Thoracic aorta (tissue), 2 donors: Measurements from ENCODE around the gene NRTN. TPM values are rescaled to one million over a fixed set of nuclear protein-coding genes. Genes with fewer than 3 reads are reported as not detected.

Experiments
- ATAC-seq: fragments of 150-250 bp; one replicate; pipeline ENCODE4 v1.8.0; 2017; ENCODE audit warnings: low read depth; ENCODE audit not compliant: insufficient number of reproducible peaks, low FRiP score
- DNase-seq: peaks from one replicate; pipeline ENCODE4 v3.0.0-alpha.2; 2020; ENCODE audit warnings: low spot score
- H3K27ac ChIP-seq, 2 donors: fragments of 200-600 bp; sonication (generic); 1 replicate in 1 of 2; 2 replicates in 1 of 2; pipeline ENCODE4 v1.5.1; 2016; ENCODE audit warnings: mild to moderate bottlenecking in 2 of 2, moderate library complexity in 2 of 2
- H3K27me3 ChIP-seq: fragments of 200-600 bp; sonication (generic); replicated peaks from 2 replicates; pipeline ENCODE4 v1.6.0; 2016; ENCODE audit warnings: mild to moderate bottlenecking; ENCODE audit not compliant: insufficient read depth
- H3K36me3 ChIP-seq: fragments of 200-600 bp; sonication (generic); one replicate; pipeline ENCODE4 v1.5.1; 2016
- H3K4me1 ChIP-seq, 2 donors: fragments of 200-600 bp; sonication (generic); 1 replicate in 1 of 2; 2 replicates in 1 of 2; pipeline versions ENCODE4 v1.5.1 to v1.6.0; 2016; ENCODE audit warnings: low read depth in 2 of 2, mild to moderate bottlenecking in 1 of 2; ENCODE audit not compliant: control insufficient read depth in 1 of 2
- H3K4me3 ChIP-seq: fragments of 200-600 bp; sonication (generic); 2 replicates; pipeline ENCODE4 v1.5.1; 2016; ENCODE audit warnings: mild to moderate bottlenecking
- H3K9me3 ChIP-seq: fragments of 200-600 bp; sonication (generic); 2 replicates; pipeline ENCODE4 v1.5.1; 2016
- CTCF ChIP-seq: fragments of 200-600 bp; sonication (generic); IDR thresholded peaks from one replicate; pipeline ENCODE4 v1.5.1; 2019; ENCODE audit warnings: antibody characterized with exemption
- total RNA-seq, 2 donors: library from RNA; depleted of rRNA; stranded (reverse); fragments of >200 nt; gene quantifications; one replicate each; pipeline versions ENCODE4 v1.1.0 to v1.2.3, GENCODE V29; 2016

Gene NRTN
- total RNA-seq, 2 donors from 2014 or later: not detected

GRCh38 chr19:5799247-5800241 is 5.3 kb upstream of the NRTN start:
- H3K36me3 ChIP-seq: no peaks in the 10 kb centered on the region
- H3K4me1 ChIP-seq: peaks cover 4 to 7% of the 10 kb centered on the region in 2 donors
- ATAC-seq (no peak), DNase-seq (no peak)
- H3K27ac ChIP-seq: no peak overlapping the region
- no peak overlapping the region for H3K4me3 ChIP-seq
- no peaks in the 10 kb centered on the region for H3K9me3 ChIP-seq
- TF ChIP-seq CTCF: no peak
- peaks cover 11% of the 10 kb centered on the region for H3K27me3 ChIP-seq

- no peak for TF ChIP-seq CTCF
- H3K36me3 ChIP-seq: no peaks in the 10 kb centered on the region
- no peaks in the 10 kb centered on the region for H3K9me3 ChIP-seq
- H3K27ac ChIP-seq: no peak overlapping the region
- H3K4me3 ChIP-seq: no peak overlapping the region
- no peak for DNase-seq
- no peak for ATAC-seq
- H3K27me3 ChIP-seq: peaks cover 13% of the 10 kb centered on the region
- peaks cover 4 to 7% of the 10 kb centered on the region in 2 donors for H3K4me1 ChIP-seq
Measured at GRCh38 chr19:5800361-5801270, 4.3 kb upstream of the NRTN start.

- TF ChIP-seq CTCF: no peak
- no peaks in the 10 kb centered on the region for H3K9me3 ChIP-seq
- ATAC-seq (no peak), DNase-seq (no peak)
- peaks cover 16% of the 10 kb centered on the region for H3K27me3 ChIP-seq
- peaks cover 4 to 7% of the 10 kb centered on the region in 2 donors for H3K4me1 ChIP-seq
- no peaks in the 10 kb centered on the region for H3K36me3 ChIP-seq
- no peak overlapping the region for H3K27ac ChIP-seq
- H3K4me3 ChIP-seq: no peak overlapping the region
Measured at GRCh38 chr19:5801796-5802619, 2.9 kb upstream of the NRTN start.

- TF ChIP-seq CTCF: no peak
- DNase-seq: no peak
- no peak for ATAC-seq
- no peaks in the 10 kb centered on the region for H3K36me3 ChIP-seq
- peaks cover 4 to 7% of the 10 kb centered on the region in 2 donors for H3K4me1 ChIP-seq
- peak overlapping the region; percentile 61 for H3K4me3 ChIP-seq
- H3K9me3 ChIP-seq: no peaks in the 10 kb centered on the region
- peaks cover 16% of the 10 kb centered on the region for H3K27me3 ChIP-seq
- H3K27ac ChIP-seq: no peak overlapping the region
Measured at GRCh38 chr19:5803441-5803751, 1.5 kb upstream of the NRTN start.
